Stimulated activated CD8-positive, alpha-beta memory T cell treated with anti-CD3 and anti-CD28 coated beads, Interleukin-4, amount 100 ng/mL, for 24 hours (primary cell): ENCODE data around the gene SF3B1.

Experiments used
- DNase-seq: peaks from one replicate; pipeline ENCODE4 v3.0.0-alpha.2; 2020; ENCODE audit warnings: low read depth

The SF3B1 gene

GRCh38 chr2:197340591-197340990 is 94.2 kb downstream of the SF3B1 start:
- DNase-seq: no peak
